ENCODE data around the gene NEDD9.

The NEDD9 gene

DNA sequence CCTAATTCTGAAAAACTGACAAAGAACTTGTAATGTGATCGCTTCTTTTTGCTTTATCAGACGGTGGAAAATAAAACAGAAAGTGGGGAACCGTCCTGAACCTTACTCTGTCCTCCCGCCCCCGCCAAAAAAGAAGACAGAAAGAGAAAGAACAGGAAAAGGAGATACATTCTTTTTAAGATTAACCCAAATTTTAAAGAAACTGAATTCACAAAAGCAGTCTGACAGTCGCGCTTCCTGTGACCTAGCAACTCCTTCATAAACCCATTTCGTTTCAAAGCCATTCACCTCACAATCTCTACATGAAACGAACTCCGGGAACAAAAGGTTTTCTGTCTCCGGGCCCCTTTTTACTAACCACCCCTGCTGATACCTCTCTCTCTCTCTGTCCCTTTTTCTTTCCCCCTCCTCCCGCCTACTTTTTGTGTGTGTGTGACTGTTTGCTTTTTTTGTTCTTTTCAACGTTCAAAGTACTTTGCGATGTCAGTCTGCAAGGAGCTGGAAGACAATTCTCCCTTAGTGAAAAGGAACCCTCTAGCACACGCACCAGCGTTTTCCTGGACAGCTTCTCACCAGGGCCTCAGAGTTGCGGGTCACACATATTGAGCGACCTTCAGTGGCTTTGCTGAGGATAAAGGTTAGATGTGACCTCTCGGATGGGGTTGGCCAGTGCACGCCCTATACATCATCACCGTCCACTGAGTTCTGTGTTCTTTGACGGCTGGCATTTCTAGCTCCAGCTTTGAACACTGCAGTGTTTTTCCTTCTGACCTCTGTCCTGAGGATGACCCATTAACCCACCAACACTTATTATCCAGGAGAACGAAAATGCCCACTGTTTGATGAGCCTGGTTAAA is 530 bp upstream of the NEDD9 start:
- DNase-seq = no peak

- DNase-seq = no peak
These were observed 790 bp downstream of the NEDD9 start for GRCh38 chr6:11231564-11232192.

DNA sequence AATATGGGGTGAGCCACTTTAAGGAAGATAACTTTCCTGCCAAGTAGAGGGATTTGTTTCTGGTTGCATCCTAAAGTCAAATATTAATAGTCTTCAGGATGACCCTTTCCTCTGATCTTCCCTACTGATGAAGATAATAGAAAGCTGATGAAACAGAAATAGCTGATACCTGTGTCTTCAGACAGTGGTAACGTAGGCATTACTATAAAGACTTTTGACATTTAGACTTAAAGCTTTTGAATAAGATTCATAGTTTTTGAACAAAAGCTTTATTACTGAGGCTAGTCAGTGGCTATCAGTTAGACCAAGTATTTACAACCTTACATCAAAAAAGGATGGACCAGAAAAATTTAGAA is 1.4 kb downstream of the NEDD9 start:
- no peak for DNase-seq

- no peak for DNase-seq
These were observed 2.0 kb downstream of the NEDD9 start for GRCh38 chr6:11230158-11231107.

DNA sequence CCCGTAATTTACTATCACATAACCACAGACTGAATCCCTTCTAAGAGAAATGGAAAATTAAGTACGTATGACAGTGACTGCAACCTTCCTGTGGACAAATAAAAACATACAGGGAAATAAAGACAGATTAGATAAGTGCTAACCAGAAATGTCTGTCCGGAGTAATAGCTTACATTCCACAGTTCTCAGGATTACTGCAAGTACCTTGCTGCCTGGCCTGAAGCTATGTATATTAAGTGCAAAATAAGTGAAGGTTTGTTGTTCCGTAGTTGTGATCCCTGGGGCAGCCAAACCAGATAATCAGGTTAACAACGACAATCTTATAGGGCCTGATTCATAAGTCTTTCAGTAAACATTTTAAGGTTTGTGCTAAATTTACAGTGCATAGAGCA is 2.8 kb downstream of the NEDD9 start:
- DNase-seq = no peak

GRCh38 chr6:11228935-11229654 is 3.4 kb downstream of the NEDD9 start:
- no peak for DNase-seq

- no peak for DNase-seq
These were observed 4.8 kb downstream of the NEDD9 start for GRCh38 chr6:11227698-11228097.

- no peak for DNase-seq
These were observed 6.5 kb downstream of the NEDD9 start for GRCh38 chr6:11226005-11226404.

- DNase-seq = no peak
These were observed 7.5 kb downstream of the NEDD9 start for GRCh38 chr6:11224966-11225463.

DNA sequence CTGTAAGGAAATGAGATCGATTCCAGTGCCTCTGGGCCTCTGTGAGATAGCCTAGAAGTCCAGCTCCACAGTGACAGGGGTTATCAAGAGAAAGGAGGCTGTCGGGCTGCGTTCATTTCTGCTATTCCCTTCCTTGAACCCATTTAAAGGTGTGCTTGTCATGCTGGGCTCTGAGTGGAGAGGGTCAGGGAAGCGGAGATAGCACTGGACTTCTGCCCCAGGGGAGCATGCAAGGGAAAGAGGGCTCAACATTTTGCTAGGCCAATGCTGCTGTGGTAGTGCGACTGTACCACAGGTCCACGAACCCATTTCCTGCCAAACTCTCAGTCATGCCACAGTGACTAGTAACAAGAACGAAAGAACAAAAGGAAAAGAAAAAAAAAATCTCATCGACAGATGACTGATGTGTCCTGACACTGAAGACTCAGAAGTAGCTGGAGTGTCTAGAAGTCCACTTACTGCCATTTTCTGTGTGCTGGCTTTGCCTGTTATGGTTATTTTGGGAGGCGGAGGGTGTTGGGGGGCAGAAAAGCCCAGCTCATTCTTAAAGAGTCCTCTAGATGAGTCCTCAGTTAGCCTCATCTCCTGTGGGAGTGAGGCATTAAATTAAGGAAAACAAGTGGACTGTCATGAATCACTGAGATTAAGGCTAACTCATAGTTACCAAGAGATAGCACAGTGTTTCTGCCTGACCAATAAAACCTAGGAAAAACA is 8.1 kb downstream of the NEDD9 start:
- peak; percentile 30 to 33 for DNase-seq

GRCh38 chr6:11223286-11223864 is 9.1 kb downstream of the NEDD9 start:
- no peak for DNase-seq

GRCh38 chr6:11222385-11223277 is 9.8 kb downstream of the NEDD9 start:
- no peak for DNase-seq

- DNase-seq = no peak
These were observed 10.7 kb downstream of the NEDD9 start for GRCh38 chr6:11221623-11222384.

DNA sequence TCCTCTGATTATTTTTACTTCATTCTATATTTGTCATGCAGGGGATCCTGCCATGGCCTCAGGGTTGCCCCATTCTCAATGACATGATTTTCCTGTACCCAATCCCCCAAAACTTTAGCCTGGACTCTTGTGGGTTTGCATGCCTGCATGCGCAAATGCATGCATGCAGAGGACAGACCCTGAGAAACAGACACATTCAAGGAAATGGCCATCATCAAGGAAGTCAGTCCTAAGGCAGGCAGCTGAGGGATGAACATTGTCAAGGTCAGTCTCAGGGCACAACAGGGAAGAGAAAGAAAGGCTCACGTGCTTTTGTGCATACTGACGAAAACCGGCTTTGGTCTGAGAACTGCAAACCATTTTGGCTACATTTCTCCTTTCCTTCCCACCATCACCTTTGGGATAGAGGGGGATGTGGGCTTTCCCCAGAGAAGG is 13.1 kb downstream of the NEDD9 start:
- DNase-seq = no peak

DNA sequence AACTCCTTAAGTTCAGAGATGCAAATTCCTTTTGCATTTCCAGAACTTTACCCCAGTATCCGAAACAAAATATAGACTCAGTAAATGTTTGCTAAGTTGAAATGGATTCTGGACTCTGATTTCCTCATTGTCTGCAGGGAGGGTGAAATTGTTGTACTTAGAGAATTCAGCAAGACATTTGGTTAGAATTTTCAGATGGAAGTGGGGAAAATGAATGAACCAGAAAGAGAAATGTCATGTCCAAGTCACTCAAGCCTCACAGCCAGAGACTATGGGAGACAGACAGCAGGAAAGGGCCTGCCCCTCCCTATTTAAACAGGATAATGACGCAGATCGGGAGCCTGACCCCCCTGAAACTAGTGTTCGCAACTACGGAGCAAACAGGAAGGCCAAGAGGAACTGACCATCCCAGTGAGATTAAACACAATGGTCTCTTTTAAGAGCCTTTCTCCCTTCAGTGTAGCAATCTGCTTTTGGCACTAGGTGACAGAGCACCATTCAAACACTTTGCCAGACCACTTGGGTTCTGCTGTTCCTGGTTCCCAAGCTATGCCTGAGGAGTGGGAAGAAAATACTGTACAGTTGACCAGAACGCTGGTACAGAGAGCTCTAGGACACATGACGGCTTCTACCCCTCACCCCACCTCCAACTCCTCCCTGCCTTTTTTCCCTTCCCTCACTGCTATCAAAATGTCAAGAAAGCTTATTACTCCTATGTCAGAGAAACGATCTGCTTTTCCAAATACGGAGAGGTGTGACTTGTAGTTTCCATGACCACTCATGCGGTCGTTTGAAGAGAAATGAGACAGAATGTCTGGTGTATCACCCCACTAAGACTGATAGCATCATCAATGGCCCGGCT is 13.7 kb downstream of the NEDD9 start:
- DNase-seq = peak in 1 of 2 donors; percentile 31

- no peak for DNase-seq
These were observed 14.4 kb downstream of the NEDD9 start for GRCh38 chr6:11218102-11218442.

- no peak for DNase-seq
These were observed 14.9 kb downstream of the NEDD9 start for GRCh38 chr6:11217360-11218101.

DNA sequence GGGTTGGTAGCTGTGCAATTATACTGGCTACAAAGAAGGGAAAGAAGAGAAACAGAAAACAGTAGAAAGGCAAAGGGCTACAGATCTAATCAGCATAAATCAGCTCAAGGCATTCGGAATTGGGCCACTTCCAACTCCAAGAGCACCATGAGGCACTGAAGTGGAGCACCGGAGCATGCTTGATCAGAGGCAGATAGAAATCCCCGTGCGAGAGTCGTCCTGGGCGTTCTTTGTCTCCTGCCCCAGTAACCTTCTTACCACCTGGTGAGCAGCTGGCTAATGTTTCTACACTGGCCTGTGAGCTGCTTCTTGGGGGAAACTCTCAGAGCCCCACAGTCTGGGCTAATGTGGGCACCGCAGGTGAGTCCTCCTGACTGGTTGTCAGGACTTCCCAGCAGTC is 16.7 kb downstream of the NEDD9 start:
- DNase-seq = no peak
